Measurements from ENCODE around the gene TMEM115.

- no peak for TF ChIP-seq ZFP3 (CRISPR knock-in tag; IDR thresholded peaks at IDR 0.05)
- TF ChIP-seq ZFP30 (CRISPR knock-in tag; IDR thresholded peaks at IDR 0.05): no peak
- no peak for TF ChIP-seq TCF4 (CRISPR knock-in tag; IDR thresholded peaks at IDR 0.05; ENCODE audit: borderline replicate concordance)
Measured at GRCh38 chr3:50357481-50357880, 1.8 kb downstream of the TMEM115 start.

Data from SK-N-SH treated with all-trans-retinoic acid at 6 μM for 48 hours (cell line).